Measurements from ENCODE around the gene LRFN5.

GRCh38 chr14:41629876-41630275, 23.2 kb downstream of the LRFN5 start:
- TF ChIP-seq CTCF (IDR thresholded peaks at IDR 0.05) (no peak), POLR2A (IDR thresholded peaks at IDR 0.05) (no peak)
